AG08396 (cell line): Measurements from ENCODE around the gene DIS3L2.
"Not testable (repeated sequence)": the region's sequence is repeated elsewhere in the genome, so short reads cannot be mapped to it uniquely, and the experiment has no call there.

ENCODE experiments used
- DNase-seq: peaks from one replicate; pipeline ENCODE4 v3.0.0; 2012; ENCODE audit warnings: low spot score, mixed read lengths

DIS3L2 gene

GRCh38 chr2:231928901-231929725 is 32.4 kb upstream of the DIS3L2 start:
- DNase-seq = peak; percentile 5

- DNase-seq = peak; percentile 50
Observed at GRCh38 chr2:231929961-231930592, 31.4 kb upstream of the DIS3L2 start.

- peak; percentile 4 for DNase-seq
Observed at GRCh38 chr2:231930593-231931281, 30.8 kb upstream of the DIS3L2 start.

- peak; percentile 3 for DNase-seq
Observed at GRCh38 chr2:231931481-231931915, 30.0 kb upstream of the DIS3L2 start.

- peak; percentile 7 for DNase-seq
Observed at GRCh38 chr2:231932711-231932970, 28.9 kb upstream of the DIS3L2 start.

- DNase-seq = peak; percentile 1
Observed at GRCh38 chr2:231932985-231933915, 28.3 kb upstream of the DIS3L2 start.

- DNase-seq = no peak
Observed at GRCh38 chr2:231933916-231934401, 27.6 kb upstream of the DIS3L2 start.

- no peak for DNase-seq
Observed at GRCh38 chr2:231934441-231935206, 26.9 kb upstream of the DIS3L2 start.

- no peak for DNase-seq
Observed at GRCh38 chr2:231935207-231935524, 26.3 kb upstream of the DIS3L2 start.

GRCh38 chr2:231935815-231936214 is 25.7 kb upstream of the DIS3L2 start:
- DNase-seq = no peak

- DNase-seq = no peak
Observed at GRCh38 chr2:231936491-231936890, 25.0 kb upstream of the DIS3L2 start.

- no peak for DNase-seq
Observed at GRCh38 chr2:231937057-231937456, 24.5 kb upstream of the DIS3L2 start.

GRCh38 chr2:231939022-231939421 is 22.5 kb upstream of the DIS3L2 start:
- no peak for DNase-seq

GRCh38 chr2:231940795-231941194 is 20.7 kb upstream of the DIS3L2 start:
- no peak for DNase-seq

- no peak for DNase-seq
Observed at GRCh38 chr2:231941673-231942072, 19.8 kb upstream of the DIS3L2 start.

- no peak for DNase-seq
Observed at GRCh38 chr2:231942180-231942579, 19.3 kb upstream of the DIS3L2 start.

GRCh38 chr2:231946241-231946814 is 15.2 kb upstream of the DIS3L2 start:
- DNase-seq = no peak

- DNase-seq = not testable (repeated sequence)
Observed at GRCh38 chr2:231947112-231947511, 14.4 kb upstream of the DIS3L2 start.

- no peak for DNase-seq
Observed at GRCh38 chr2:231947694-231948093, 13.8 kb upstream of the DIS3L2 start.

GRCh38 chr2:231951452-231952035 is 10.0 kb upstream of the DIS3L2 start:
- DNase-seq = no peak
